IMR-90 (cell line): ENCODE measurements around the gene CMTM7. TPM values are rescaled to one million over a fixed set of nuclear protein-coding genes. Genes with fewer than 3 reads are reported as not detected.
"Not testable (repeated sequence)": the region's sequence is repeated elsewhere in the genome, so short reads cannot be mapped to it uniquely, and the experiment has no call there.

Experiments used
- ATAC-seq: fragments of 200-7000 bp; cut with Tn5 transposase; 2 replicates; pipeline ENCODE4 v1.9.1; 2020; ENCODE audit warnings: low read depth, mild to moderate bottlenecking, moderate library complexity
- BruUV-seq: library from RNA; stranded (reverse); fragments of 400-500 nt; replicated peaks from 2 replicates; lab custom pipeline; 2021; lab: Mats Ljungman, UMichigan
- CTCF ChIA-PET: fragments of 300-600 bp; formaldehyde crosslinking; extraction: SDS; loops from one replicate; lab custom pipeline; 2021; ENCODE audit warnings: antibody characterized with exemption; lab: Yijun Ruan, JAX
- POLR2A ChIA-PET: fragments of 300-600 bp; sonication (Branson Sonifier 250); formaldehyde crosslinking; loops from one replicate; lab custom pipeline; 2022; ENCODE audit warnings: antibody characterized with exemption; ENCODE audit not compliant: unreplicated experiment; lab: Charles Lee
- DNase-seq: peaks from one replicate; pipeline ENCODE4 v3.0.0; 2013
- H2AFZ ChIP-seq: replicated peaks from 2 replicates; pipeline ENCODE3; 2013; ENCODE audit warnings: low read length, mild to moderate bottlenecking; ENCODE audit not compliant: poor library complexity
- H2AK5ac ChIP-seq: 2 replicates; pipeline ENCODE4 v1.6.1; 2013; ENCODE audit warnings: low read depth, low read length, inconsistent platforms
- H2AK9ac ChIP-seq: replicated peaks from 2 replicates; pipeline ENCODE3; 2013; ENCODE audit warnings: mild to moderate bottlenecking, low read depth, low read length, moderate library complexity; ENCODE audit not compliant: poor library complexity
- H2BK120ac ChIP-seq: 2 replicates; pipeline ENCODE4 v1.6.1; 2013; ENCODE audit warnings: low read depth, low read length, inconsistent platforms
- H2BK15ac ChIP-seq: 3 replicates; pipeline ENCODE4 v1.6.1; 2013; ENCODE audit warnings: low read depth, low read length, inconsistent platforms
- H2BK20ac ChIP-seq: 2 replicates; pipeline ENCODE4 v1.6.1; 2013; ENCODE audit warnings: low read depth, mild to moderate bottlenecking, inconsistent platforms, low read length, moderate library complexity
- H2BK5ac ChIP-seq: 2 replicates; pipeline ENCODE4 v1.6.1; 2013; ENCODE audit warnings: mild to moderate bottlenecking, low read depth, low read length, inconsistent platforms; ENCODE audit not compliant: poor library complexity, severe bottlenecking
- H3K14ac ChIP-seq: replicated peaks from 2 replicates; pipeline ENCODE4 v1.6.1; 2013; ENCODE audit warnings: low read depth, low read length, inconsistent platforms
- H3K18ac ChIP-seq: 2 replicates; pipeline ENCODE4 v1.6.1; 2013; ENCODE audit warnings: low read depth, low read length, control low read depth
- H3K23ac ChIP-seq: 2 replicates; pipeline ENCODE4 v1.6.1; 2013; ENCODE audit warnings: low read depth, low read length, inconsistent platforms
- H3K27ac ChIP-seq: 2 replicates; pipeline ENCODE4 v1.5.1; 2013; ENCODE audit warnings: mild to moderate bottlenecking, control low read depth, low read length; ENCODE audit not compliant: insufficient read depth
- H3K27me3 ChIP-seq: 2 replicates; pipeline ENCODE4 v1.6.1; 2013; ENCODE audit warnings: low read length; ENCODE audit not compliant: control insufficient read depth, insufficient read depth
- H3K36me3 ChIP-seq: 2 replicates; pipeline ENCODE4 v1.6.1; 2013; ENCODE audit warnings: low read length, mixed read lengths; ENCODE audit not compliant: control insufficient read depth, insufficient read depth
- H3K4ac ChIP-seq: 2 replicates; pipeline ENCODE4 v1.6.1; 2013; ENCODE audit warnings: low read depth, low read length, inconsistent platforms
- H3K4me1 ChIP-seq: 2 replicates; pipeline ENCODE4 v1.6.1; 2013; ENCODE audit warnings: low read length, mixed read lengths; ENCODE audit not compliant: control insufficient read depth, insufficient read depth
- H3K4me2 ChIP-seq: 2 replicates; pipeline ENCODE4 v1.6.1; 2013; ENCODE audit warnings: low read depth, mild to moderate bottlenecking, control low read depth, low read length, moderate library complexity
- H3K4me3 ChIP-seq: 2 replicates; pipeline ENCODE4 v1.5.1; 2013; ENCODE audit warnings: low read depth, mild to moderate bottlenecking, control low read depth, low read length, moderate library complexity; ENCODE audit not compliant: insufficient read depth
- H3K56ac ChIP-seq: 2 replicates; pipeline ENCODE4 v1.6.1; 2013; ENCODE audit warnings: low read length, inconsistent platforms; ENCODE audit not compliant: insufficient read depth; ENCODE audit errors: extremely low read depth
- H3K79me1 ChIP-seq, 2 experiments: 2 replicates each; pipeline ENCODE4 v1.6.1; 2013; ENCODE audit warnings: low read length in 2 of 2, inconsistent platforms in 1 of 2, low read depth in 1 of 2
- H3K9ac ChIP-seq: 2 replicates; pipeline ENCODE4 v1.6.1; 2013; ENCODE audit warnings: low read depth, low read length, control low read depth
- H3K9me1 ChIP-seq: 2 replicates; pipeline ENCODE4 v1.6.1; 2013; ENCODE audit warnings: low read length, inconsistent platforms; ENCODE audit not compliant: insufficient read depth
- H3K9me3 ChIP-seq: 2 replicates; pipeline ENCODE4 v1.6.1; 2013; ENCODE audit warnings: low read length; ENCODE audit not compliant: control insufficient read depth, insufficient read depth
- H4K20me1 ChIP-seq: 2 replicates; pipeline ENCODE4 v1.6.1; 2013; ENCODE audit warnings: low read length, inconsistent platforms; ENCODE audit not compliant: insufficient read depth
- H4K5ac ChIP-seq: 2 replicates; pipeline ENCODE4 v1.6.1; 2013; ENCODE audit warnings: mild to moderate bottlenecking, low read depth, low read length, control low read depth
- H4K8ac ChIP-seq, 2 experiments: 2 replicates each; pipeline ENCODE4 v1.6.1; 2013; ENCODE audit warnings: low read depth in 2 of 2, low read length in 2 of 2, control low read depth in 1 of 2, inconsistent platforms in 1 of 2
- H4K91ac ChIP-seq: 2 replicates; pipeline ENCODE4 v1.6.1; 2013; ENCODE audit warnings: low read depth, low read length, inconsistent platforms; ENCODE audit not compliant: insufficient read depth
- WGBS, 2 experiments: methylation state at CpG; one replicate each; pipeline versions ENCODE4 v1.1.5 to v1.1.7; 2013; ENCODE audit warnings: missing lambda C conversion rate in 2 of 2; ENCODE audit not compliant: insufficient read length in 1 of 2; ENCODE audit errors: extremely low coverage in 2 of 2; 5-methylcytosine and 5-hydroxymethylcytosine counted together
- dilution Hi-C: fragments of 300-500 bp; cut with HindIII; formaldehyde crosslinking; loops from one replicate; pipeline ENCODE4 v1.14.3; 2018; ENCODE audit warnings: low sequenced_read_pairs; ENCODE audit not compliant: unreplicated experiment
- in situ Hi-C: fragments of 300-500 bp; cut with MboI; formaldehyde crosslinking; loops from 3 replicates; pipeline ENCODE4 v1.14.3; 2019; ENCODE audit warnings: low sequenced_read_pairs, inconsistent platforms, mixed read lengths
- intact Hi-C: fragments of 100-400 bp; cut with micrococcal nuclease; formaldehyde crosslinking; loops from 2 replicates; pipeline ENCODE4 v1.10.0; 2022
- polyA plus RNA-seq, 3 experiments: library from polyadenylated mRNA; depleted of rRNA; stranded (reverse); fragments of >200 nt; gene quantifications; 2 replicates each; pipeline ENCODE4 v1.2.3, GENCODE V29; 2012; ENCODE audit warnings: low replicate concordance in 1 of 3
- total RNA-seq: library from RNA; depleted of rRNA; stranded (reverse); fragments of >200 nt; gene quantifications from 2 replicates; pipeline ENCODE4 v1.2.3, GENCODE V29; 2012

The CMTM7 gene
- total and polyA plus RNA-seq, 2 of the 4 experiments (the other 2 are of a cell fraction): 3.4 to 31.4 TPM

DNA sequence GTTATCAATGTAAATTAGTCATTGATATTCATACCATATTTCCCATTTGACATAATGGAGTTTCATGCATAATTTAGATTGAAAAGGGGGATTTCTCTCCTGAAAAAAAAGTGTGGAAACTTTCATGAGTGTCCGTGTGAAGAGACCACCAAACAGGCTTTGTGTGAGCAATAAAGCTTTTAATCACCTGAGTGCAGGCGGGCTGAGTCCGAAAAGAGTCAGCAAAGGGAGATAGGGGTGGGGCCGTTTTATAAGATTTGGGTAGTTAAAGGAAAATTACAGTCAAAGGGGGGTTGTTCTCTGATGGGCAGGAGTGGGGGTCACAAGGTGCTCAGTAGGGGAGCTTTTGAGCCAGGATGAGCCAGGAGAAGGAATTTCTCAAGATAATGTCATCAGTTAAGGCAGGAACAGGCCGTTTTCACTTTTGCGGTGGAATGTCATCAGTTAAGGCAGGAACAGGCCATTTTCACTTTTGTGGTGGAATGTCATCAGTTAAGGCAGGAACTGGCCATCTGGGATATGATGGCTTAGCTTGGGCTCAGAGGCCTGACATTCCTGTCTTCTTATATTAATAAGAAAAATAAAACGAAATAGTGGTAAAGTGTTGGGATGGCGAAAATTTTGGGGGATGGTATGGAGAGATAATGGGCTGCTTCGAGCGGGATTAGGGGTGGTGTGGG lies 69.3 kb downstream of the CMTM7 start:
- H2AK5ac ChIP-seq, H3K27me3 ChIP-seq, H2BK120ac ChIP-seq, ATAC-seq, H3K9ac ChIP-seq, POLR2A ChIA-PET, H3K4me2 ChIP-seq, H3K36me3 ChIP-seq, H4K5ac ChIP-seq, H4K91ac ChIP-seq, H3K18ac ChIP-seq, H3K56ac ChIP-seq, BruUV-seq, H2AK9ac ChIP-seq, H3K9me3 ChIP-seq, H3K14ac ChIP-seq, dilution Hi-C loops, CTCF ChIA-PET, H3K4me3 ChIP-seq, H3K9me1 ChIP-seq, H2BK15ac ChIP-seq, H3K23ac ChIP-seq, H4K20me1 ChIP-seq, H2BK20ac ChIP-seq, H3K27ac ChIP-seq, H3K4ac ChIP-seq, H2AFZ ChIP-seq, in situ Hi-C loops, H4K8ac ChIP-seq, H2BK5ac ChIP-seq, H3K4me1 ChIP-seq, H3K79me1 ChIP-seq, DNase-seq: not testable (repeated sequence)
- intact Hi-C loops: loop anchor here (10.0 kb wide), 1 partner anchor 286 kb away; no protein-coding TSS in a partner anchor
- WGBS, 2 experiments: 93% methylated on average over 5 of the region's 10 CpGs; no CpG with 5 or more reads in 1 of the 2 experiments

DNA sequence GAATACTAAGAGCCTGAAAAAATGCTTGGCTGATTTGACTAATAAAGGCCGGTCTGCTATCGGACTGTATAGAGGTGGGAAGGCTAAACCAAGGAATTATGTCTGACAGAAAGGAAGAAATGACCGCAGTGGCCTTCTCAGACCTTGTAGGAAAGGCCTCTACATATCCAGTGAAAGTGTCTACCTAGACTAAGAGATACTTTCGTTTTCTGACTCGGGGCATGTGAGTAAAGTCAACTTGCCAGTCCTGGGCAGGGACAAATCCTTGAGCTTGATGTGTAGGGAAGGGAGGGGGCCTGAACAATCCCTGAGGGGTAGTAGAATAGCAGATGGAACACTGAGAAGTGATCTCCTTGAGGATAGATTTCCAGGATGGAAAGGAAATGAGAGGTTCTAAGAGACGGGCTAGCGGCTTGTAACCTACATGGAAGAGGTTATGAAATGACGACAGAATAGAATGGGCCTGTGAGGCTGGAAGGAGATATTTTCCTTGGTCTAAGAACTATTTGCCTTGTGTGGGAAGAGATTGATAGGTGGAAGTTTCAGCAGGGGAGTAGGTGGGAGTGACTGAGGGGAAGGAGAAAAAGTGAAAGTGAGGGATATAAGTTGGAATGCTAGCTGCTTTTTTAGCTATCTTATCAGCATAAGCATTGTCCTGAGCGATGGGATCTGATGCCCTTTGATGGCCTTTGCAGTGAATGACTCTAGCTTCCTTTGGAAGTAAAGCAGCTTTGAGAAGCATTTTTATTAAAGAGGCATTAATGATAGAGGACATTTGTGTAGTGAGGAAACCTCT lies 70.7 kb downstream of the CMTM7 start:
- H3K79me1 ChIP-seq, dilution Hi-C loops, H3K4me2 ChIP-seq, H4K91ac ChIP-seq, H4K5ac ChIP-seq, H3K4ac ChIP-seq, H4K8ac ChIP-seq, H2BK5ac ChIP-seq, H3K36me3 ChIP-seq, H3K9ac ChIP-seq, H3K4me3 ChIP-seq, H3K9me3 ChIP-seq, H2AK9ac ChIP-seq, H2AFZ ChIP-seq, DNase-seq, H3K27ac ChIP-seq, H2BK20ac ChIP-seq, H3K14ac ChIP-seq, H2AK5ac ChIP-seq, ATAC-seq, POLR2A ChIA-PET, BruUV-seq, H3K9me1 ChIP-seq, H2BK120ac ChIP-seq, H2BK15ac ChIP-seq, H3K23ac ChIP-seq, in situ Hi-C loops, H3K56ac ChIP-seq, H3K4me1 ChIP-seq, H4K20me1 ChIP-seq, H3K18ac ChIP-seq, H3K27me3 ChIP-seq, CTCF ChIA-PET: not testable (repeated sequence)
- intact Hi-C loops: loop anchor here (10.0 kb wide), 1 partner anchor 288 kb away; no protein-coding TSS in a partner anchor
- WGBS, 2 experiments: 100% methylated on average over 4 of the region's 9 CpGs; no CpG with 5 or more reads in 1 of the 2 experiments
